ENCODE data around the gene DIPK1A.
A peak's percentile ranks its signal among the peaks of the same experiment; 100 is the strongest.

Gene DIPK1A

DNA sequence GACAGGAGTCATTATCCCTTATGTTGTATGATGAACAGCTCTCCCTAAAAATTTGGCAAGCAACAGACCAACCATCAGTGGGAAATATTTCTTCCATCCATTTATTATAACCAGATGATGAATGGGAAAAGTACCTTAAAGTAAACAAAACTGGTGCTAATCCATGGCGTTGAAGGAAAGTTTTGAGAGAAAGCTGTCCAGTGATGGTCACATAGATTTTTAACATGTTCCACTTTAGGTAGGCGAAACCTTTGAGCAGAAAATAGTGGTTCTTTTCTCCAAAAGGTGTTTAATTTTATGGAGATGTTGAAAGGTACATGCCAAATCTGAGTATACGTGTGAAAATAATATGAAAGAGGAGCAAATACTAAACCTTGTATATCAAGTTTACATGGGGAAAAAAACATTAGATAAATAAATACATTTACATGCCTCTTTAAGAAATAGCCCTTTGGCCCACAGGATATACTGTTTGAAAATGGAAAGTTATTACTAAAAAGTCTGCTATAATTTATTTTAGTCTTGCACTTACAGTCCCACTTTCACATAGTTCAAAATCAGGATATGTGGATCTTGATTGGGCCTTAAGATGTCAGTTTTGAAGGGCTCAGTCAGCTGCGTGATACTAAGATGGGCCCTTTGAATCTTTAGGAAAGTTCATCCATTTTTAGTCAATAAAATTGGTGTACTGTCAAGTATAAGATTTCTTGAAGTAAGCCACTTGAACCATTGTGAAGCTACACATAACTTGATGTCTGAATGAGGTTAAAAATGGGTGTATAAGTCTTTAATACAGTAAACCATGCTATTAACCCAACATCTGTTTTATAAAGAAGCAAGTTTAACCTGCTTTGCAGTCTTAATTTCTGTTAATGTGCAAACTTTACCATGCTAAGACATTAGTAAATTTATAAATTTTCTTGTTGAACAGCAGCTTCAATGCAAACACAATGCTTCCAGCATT, 118.9 kb downstream of the DIPK1A start:
- no peak for DNase-seq (ENCODE audit: low read depth in 3 of 3)

- no peak for DNase-seq (ENCODE audit: low read depth in 3 of 3)
Measured at GRCh38 chr1:92840600-92840999, 120.7 kb downstream of the DIPK1A start.

GRCh38 chr1:92839442-92839841, 121.8 kb downstream of the DIPK1A start:
- DNase-seq (ENCODE audit: low read depth in 3 of 3): no peak

DNA sequence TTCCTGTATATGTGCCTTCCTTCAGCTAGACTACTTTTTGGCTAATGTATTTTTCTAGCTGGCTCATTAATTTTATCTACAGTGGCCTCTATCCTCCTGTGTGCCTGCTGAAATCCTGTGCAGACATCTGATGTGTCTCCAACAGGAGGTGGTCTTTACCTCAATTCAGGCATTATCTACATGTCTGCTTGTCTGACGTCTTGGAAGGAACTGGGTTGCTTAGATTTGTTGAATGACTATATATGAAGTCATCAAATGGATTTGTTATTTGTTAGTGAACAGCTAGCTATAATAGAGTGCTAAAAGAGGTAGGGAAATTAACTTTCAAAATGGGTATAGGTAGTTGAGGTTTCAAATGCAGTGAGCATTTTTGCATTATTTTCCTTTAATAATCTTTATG, 122.7 kb downstream of the DIPK1A start:
- DNase-seq (ENCODE audit: low read depth in 3 of 3): no peak

GRCh38 chr1:92837062-92837461, 124.2 kb downstream of the DIPK1A start:
- DNase-seq (ENCODE audit: low read depth in 3 of 3): no peak

DNA sequence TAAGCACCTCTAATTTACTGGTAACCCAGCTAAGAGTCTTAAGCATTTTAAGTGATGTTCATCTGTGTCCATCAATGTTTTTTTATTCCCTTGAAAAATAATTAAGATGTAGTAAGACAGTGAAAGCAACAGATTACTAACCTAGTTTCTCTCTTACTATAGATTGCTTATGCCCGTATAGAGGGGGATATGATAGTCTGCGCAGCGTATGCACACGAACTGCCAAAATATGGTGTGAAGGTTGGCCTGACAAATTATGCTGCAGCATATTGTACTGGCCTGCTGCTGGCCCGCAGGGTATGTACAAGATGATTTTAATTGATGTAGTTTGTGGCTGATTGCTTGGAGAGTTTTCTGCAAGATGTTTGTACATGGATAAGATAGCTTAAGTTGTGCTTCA, 126.6 kb downstream of the DIPK1A start:
- no peak for DNase-seq (ENCODE audit: low read depth in 3 of 3)

DNA sequence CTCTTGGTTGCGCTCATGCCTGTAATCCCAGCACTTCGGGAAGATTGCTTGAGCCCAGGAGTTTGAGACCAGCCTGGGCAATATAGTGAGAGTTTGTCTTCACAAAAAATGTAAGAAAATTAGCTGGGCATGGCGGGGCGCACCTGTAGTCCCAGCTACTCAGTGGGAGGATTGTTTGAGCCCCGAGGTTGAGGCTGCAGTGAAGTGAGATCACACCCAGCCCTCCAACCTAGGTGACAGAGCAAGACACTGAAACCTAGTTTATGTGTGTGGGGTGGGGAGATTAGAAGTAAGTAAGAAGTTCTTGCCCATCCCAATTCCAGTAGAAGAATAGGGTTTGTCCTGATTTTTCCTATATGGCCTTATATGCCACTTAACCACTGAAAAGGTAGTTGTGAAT, 127.4 kb downstream of the DIPK1A start:
- no peak for DNase-seq (ENCODE audit: low read depth in 3 of 3)

DNA sequence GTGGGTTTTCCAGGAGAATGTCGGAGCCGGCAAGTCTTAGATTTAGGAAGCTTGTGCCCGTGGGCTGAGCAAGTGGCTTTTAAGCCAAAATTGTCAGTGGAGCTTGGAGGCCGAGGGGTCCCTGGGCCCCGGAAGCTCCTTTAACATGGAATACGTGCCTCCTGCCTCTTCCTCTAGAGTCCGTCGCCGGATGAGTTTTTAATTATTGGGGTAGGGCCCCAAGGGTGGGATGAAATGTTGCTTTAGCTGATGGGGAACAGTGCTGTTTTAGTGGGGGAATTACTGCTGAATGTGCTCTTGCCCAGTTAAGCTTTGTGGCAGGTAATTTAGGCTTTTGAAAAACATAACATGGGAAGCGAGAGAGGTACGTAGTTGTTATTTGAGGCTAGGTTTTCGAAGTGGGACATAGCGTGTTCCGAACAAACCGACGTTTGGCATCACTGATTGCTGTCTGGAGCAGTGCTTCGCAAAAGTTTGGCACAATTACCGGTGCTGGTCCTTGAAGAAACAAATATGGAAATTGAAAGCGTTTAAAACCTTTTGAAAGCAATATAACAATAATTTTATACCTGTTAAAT, 128.6 kb downstream of the DIPK1A start:
- DNase-seq (ENCODE audit: low read depth in 3 of 3): no peak

DNA sequence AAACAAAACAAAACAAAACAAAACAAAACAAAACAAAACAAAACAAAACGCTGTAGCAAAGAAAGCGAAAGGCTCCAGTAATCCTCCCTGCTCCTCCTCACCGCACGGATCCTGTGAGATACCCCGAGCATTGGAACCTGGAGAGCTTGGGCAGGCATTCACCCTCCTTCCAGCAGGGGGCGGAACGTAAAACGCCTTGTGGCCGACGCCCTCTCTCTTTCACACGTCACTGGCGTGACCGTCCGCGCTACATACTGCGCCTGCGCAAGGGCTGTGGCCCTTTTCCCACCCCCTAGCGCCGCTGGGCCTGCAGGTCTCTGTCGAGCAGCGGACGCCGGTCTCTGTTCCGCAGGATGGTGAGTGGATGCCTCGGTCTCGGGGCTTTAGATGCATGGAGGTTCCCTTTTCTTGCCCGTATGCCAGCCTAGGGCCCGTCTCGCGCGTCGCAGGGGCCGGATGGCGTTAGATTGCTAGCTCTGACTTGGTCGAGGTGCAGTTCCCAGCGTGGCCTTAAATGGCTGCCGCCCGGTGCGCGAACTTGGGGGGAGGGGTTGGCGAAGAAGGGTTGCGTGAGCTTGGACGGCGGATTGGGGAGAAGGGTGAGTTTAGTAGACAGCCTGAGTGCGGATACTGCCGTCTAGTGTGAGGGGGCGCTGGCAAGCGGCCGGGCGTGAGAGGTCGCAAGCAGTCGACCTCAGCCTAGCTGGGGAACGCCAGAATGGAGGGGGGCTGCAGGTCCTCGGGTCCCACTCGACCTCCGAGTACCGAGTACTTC, 129.3 kb downstream of the DIPK1A start, which contains the start of gene RPL5:
TSS of gene RPL5 (plus strand) at position 279 of the 775 bp plus-strand sequence. CDS start at position 354, 75 bp downstream.
- peak; percentile 92 to 96 (median 93) for DNase-seq (ENCODE audit: low read depth in 3 of 3)

- no peak for DNase-seq (ENCODE audit: low read depth in 3 of 3)
Measured at GRCh38 chr1:92831368-92831761, 129.9 kb downstream of the DIPK1A start.

DNA sequence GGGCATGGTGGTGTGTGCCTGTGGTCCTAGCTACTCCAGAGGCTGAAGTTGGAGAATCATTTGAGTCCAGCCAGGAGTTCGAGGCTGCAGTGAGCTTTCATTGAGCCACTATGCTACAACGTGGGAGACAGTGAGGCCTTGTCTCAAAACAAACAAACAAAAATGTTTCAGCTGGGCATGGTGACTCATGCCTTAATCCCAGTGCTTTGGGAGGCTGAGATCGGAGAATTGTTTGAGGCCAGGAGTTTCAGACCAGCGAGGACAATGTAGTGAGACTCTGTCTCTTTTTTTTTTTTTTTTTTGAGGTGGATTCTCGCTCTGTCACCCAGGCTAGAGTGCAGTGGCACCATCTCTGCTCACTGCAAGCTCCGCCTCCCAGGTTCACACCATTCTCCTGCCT, 134.5 kb downstream of the DIPK1A start:
- DNase-seq (ENCODE audit: low read depth in 3 of 3): no peak

- no peak for DNase-seq (ENCODE audit: low read depth in 3 of 3)
Measured at GRCh38 chr1:92822879-92823278, 138.4 kb downstream of the DIPK1A start.

DNA sequence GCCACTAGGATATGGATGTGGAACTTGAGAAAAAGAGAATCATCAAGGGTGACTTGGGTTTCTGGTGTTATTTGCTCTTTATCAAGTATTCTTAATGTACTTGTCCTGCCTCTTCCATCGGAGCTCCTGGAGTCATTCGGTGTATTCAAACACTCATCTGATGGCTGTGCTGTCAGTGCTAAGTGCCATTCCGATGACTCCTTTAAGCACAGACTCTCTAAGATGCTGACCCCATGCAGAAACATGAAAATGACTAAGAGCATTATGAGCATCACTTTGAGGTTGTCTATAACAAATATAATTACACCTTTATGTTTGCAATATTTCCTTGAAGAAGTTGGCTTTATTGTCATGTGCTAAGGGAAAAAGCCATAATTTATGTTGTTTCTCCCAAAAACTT, 140.7 kb downstream of the DIPK1A start:
- DNase-seq (ENCODE audit: low read depth in 3 of 3): no peak

GRCh38 chr1:92820024-92820423, 141.2 kb downstream of the DIPK1A start:
- DNase-seq (ENCODE audit: low read depth in 3 of 3): no peak

DNA sequence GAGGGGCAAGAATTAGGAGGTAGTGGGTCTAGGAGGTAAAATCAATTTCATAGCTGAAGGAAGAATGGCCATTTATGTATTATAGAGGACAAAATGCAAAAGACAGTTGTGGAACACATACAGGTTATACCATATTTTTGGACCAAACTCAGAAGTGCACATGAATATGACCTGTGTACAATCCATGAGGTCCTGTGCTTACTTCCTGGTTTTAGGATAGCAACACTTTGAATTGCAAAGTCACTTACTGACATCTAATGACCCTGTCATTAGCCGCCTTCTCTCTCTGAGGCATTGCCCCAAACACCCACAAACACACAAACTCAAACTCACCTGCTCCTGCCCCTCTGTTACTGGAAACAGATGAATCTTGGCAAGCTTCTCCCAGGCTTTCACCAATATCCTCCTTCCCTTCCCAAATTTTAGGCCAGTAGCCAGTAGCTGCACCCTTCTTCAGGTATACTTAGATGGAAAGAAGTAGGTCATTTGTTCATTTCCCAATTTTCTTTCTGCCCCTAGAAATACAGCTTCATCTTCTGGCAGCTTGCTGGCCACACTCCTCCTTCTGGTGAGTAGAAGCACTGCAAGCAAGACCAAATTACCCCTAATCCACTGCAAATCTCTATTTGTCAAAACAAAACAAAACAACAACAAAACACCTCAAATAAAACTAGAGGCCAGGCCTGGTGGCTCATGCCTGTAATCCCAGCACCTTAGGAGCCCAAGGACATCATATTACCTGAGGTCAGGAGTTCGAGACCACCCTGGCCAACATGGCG, 143.1 kb downstream of the DIPK1A start:
- DNase-seq (ENCODE audit: low read depth in 3 of 3): no peak

GRCh38 chr1:92817137-92817697, 144.0 kb downstream of the DIPK1A start:
- no peak for DNase-seq (ENCODE audit: low read depth in 3 of 3)

DNA sequence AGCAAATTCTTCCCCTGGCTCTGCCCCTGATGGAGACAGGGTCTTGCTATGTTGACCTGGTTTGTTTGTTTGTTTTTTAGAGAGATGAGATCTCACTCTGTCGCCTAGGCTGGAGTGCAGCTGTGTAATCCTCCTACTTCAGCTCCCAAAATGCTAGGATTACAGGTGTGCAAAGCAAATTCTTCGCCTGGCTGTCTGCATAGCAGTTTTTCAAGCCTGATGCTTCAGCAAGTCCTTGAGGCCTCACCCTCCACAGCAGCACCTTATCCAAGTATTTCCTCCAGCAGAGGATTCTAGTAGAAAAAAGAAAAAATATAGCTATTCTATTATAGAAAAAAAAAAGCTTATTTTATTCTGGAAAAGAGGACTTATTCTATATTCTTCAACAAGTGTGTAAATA, 144.5 kb downstream of the DIPK1A start:
- no peak for DNase-seq (ENCODE audit: low read depth in 3 of 3)

DNA sequence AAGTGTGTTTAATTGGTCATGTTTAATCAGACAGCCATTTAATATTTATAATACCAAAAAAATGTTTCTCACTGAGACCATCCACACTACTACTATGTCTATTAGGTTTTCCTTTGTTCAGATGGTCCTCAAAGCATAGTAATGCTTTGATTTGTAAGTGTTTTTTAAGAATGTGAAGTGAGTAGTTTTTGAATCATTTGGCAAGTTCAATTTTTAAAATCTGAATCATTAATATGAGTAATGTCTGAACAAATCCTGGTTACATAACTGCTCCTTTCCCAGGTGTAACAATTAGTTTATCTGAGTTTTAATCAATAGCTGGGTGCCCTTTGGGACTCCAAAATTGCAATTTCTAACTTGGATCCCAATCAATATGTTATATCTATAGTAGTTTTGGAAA, 152.9 kb downstream of the DIPK1A start:
- no peak for DNase-seq (ENCODE audit: low read depth in 3 of 3)

DNA sequence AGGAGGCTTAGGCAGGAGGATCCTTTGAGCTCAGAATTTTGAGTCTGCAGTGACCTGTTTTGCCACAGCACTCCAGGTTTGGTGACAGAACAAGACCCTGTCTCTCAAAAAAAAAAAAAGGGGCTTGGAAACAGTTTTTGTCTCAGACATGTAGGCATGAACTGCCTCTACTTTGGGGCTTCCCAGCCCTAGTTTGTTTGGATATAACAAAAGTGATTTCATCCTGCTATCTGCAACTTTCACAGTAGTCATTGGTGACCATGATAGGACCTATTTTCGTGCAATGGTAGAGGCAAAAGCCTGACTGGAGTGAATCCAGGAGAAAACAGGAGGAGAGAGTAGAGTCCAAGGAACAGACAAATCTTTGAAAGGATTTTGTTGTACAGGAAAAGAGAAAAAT, 156.0 kb downstream of the DIPK1A start:
- DNase-seq (ENCODE audit: low read depth in 3 of 3): no peak

GRCh38 chr1:92804721-92805201, 156.5 kb downstream of the DIPK1A start:
- no peak for DNase-seq (ENCODE audit: low read depth in 3 of 3)
